Loucy (cell line): ENCODE results near the gene HBB.

ENCODE experiments used
- EZH2phosphoT487 ChIP-seq: fragments of 200-600 bp; IDR thresholded peaks from 2 replicates; pipeline ENCODE4 v1.6.1; 2018; ENCODE audit warnings: antibody characterized with exemption, mild to moderate bottlenecking, moderate library complexity, borderline replicate concordance
- TF ChIP-seq, protein P1 (sequence below): fragments of 200-600 bp; sonication (generic); conservative IDR thresholded peaks from 2 replicates; pipeline ENCODE4 v1.5.1; 2014; ENCODE audit warnings: mild to moderate bottlenecking, antibody characterized with exemption, low read length

DNA sequence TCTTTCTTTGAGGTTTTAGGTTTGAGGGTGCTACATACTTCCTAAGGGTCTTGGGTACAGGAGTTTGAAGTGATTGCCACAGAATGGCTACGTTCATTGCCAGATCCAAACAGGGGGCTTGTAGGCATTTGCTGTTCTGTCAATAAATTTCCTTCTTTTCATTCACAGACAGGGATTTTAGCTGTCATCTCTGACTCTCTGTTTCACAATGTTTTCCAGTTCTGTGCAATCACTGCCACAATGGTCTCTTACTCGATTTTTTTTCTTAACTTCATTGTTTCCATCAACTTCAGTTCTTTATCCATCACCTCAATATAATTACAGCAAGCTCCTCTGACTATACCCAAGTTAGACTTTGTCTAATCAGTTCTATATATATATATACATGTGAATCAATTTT lies 13.6 kb upstream of the HBB start:
- TF ChIP-seq, protein P1, sequence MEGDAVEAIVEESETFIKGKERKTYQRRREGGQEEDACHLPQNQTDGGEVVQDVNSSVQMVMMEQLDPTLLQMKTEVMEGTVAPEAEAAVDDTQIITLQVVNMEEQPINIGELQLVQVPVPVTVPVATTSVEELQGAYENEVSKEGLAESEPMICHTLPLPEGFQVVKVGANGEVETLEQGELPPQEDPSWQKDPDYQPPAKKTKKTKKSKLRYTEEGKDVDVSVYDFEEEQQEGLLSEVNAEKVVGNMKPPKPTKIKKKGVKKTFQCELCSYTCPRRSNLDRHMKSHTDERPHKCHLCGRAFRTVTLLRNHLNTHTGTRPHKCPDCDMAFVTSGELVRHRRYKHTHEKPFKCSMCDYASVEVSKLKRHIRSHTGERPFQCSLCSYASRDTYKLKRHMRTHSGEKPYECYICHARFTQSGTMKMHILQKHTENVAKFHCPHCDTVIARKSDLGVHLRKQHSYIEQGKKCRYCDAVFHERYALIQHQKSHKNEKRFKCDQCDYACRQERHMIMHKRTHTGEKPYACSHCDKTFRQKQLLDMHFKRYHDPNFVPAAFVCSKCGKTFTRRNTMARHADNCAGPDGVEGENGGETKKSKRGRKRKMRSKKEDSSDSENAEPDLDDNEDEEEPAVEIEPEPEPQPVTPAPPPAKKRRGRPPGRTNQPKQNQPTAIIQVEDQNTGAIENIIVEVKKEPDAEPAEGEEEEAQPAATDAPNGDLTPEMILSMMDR, result no peak
- TF ChIP-seq EZH2phosphoT487, result no peak
